K562 (cell line): ENCODE results near the gene ZNF541. TPM values are rescaled to one million over a fixed set of nuclear protein-coding genes. Genes with fewer than 3 reads are reported as not detected.
"Not testable (repeated sequence)": the region's sequence is repeated elsewhere in the genome, so short reads cannot be mapped to it uniquely, and the experiment has no call there.

Experiments
- AFF1 ChIP-seq, 2 experiments: fragments of 450-650 bp; IDR thresholded peaks; 2 replicates each; pipeline ENCODE4 v1.6.1; 2018; ENCODE audit warnings: mild to moderate bottlenecking in 2 of 2, low read depth in 1 of 2; ENCODE audit not compliant: partially characterized antibody in 2 of 2
- ARHGAP35 ChIP-seq: fragments of 450-650 bp; IDR thresholded peaks from 2 replicates; pipeline ENCODE4 v1.6.1; 2018; ENCODE audit not compliant: partially characterized antibody
- EP400 ChIP-seq: fragments of 450-650 bp; IDR thresholded peaks from 2 replicates; pipeline ENCODE4 v1.6.1; 2017; ENCODE audit warnings: antibody characterized with exemption, mild to moderate bottlenecking, moderate library complexity
- HDAC2 ChIP-seq: fragments of 450-650 bp; IDR thresholded peaks from 2 replicates; pipeline ENCODE4 v1.6.1; 2016; ENCODE audit warnings: mild to moderate bottlenecking
- PRDM10 ChIP-seq: fragments of 450-650 bp; IDR thresholded peaks from 2 replicates; pipeline ENCODE4 v1.6.1; 2018; ENCODE audit not compliant: partially characterized antibody
- SMARCA4 ChIP-seq: fragments of 450-650 bp; IDR thresholded peaks from 2 replicates; pipeline ENCODE4 v1.6.1; 2016
- SNIP1 ChIP-seq: fragments of 450-650 bp; IDR thresholded peaks from 2 replicates; pipeline ENCODE4 v1.7.1; 2017; ENCODE audit warnings: low read depth, mild to moderate bottlenecking
- ZBTB40 ChIP-seq, 2 experiments: fragments of 450-650 bp in 1 of 2; sonication (generic) in 1 of 2; formaldehyde crosslinking in 1 of 2; IDR thresholded peaks; 2 replicates each; pipeline versions ENCODE4 v1.7.1 to v1.9.0; 2016 to 2022; ENCODE audit warnings: inconsistent platforms in 1 of 2, mild to moderate bottlenecking in 1 of 2, missing genetic modification reagents in 1 of 2
- ZNF143 ChIP-seq: sonication (generic); formaldehyde crosslinking; IDR thresholded peaks from 2 replicates; pipeline ENCODE4 v1.9.0; 2022; ENCODE audit warnings: mild to moderate bottlenecking, missing genetic modification reagents
- ZNF384 ChIP-seq: IDR thresholded peaks from 2 replicates; pipeline ENCODE4 v1.6.1; 2012; ENCODE audit warnings: low read depth, low read length, improper control_type of control experiment
- polyA plus RNA-seq, 8 experiments: library from polyadenylated mRNA; depleted of rRNA in 4 of 8; stranded (reverse) in 5 of 8; unstranded in 3 of 8; fragments of >200 nt; fragmentation: Nextera tagmentation in 2 of 8; fragmentation: Illumina TruSeq in 1 of 8; extraction: Ambion mirVana in 2 of 8; extraction: Trizol in 1 of 8; gene quantifications; 2 replicates each; pipeline versions ENCODE4 v1.2.1 to v1.2.3, GENCODE V29; 2011 to 2014; ENCODE audit warnings: inconsistent platforms in 1 of 8, missing spikeins in 1 of 8
- total RNA-seq, 7 experiments: library from RNA; depleted of rRNA in 6 of 7; stranded (reverse); fragments of >200 nt in 6 of 7; fragmentation: Illumina TruSeq in 2 of 7; extraction: Trizol in 2 of 7; gene quantifications; 2 replicates each; pipeline versions ENCODE4 v1.2.1 to v1.2.3, GENCODE V29; 2011 to 2021; ENCODE audit warnings: low replicate concordance in 1 of 7

The ZNF541 gene
- total and polyA plus RNA-seq, 9 of the 15 experiments (the other 6 are each of a cell fraction or from before 2014, with no cell fraction given) = 0.04 to 0.11 (median 0.05) TPM; not detected in 1

GRCh38 chr19:47599671-47600245 is 26.8 kb upstream of the ZNF541 start (continued):
- TF ChIP-seq PRDM10 (peak; percentile 41), EP400 (peak; percentile 23), ARHGAP35 (peak; percentile 96), ZNF143 (0 out of 2 replicates have a peak, but pooled peaks have one; percentile 27), SMARCA4 (0 out of 2 replicates have a peak, but pooled peaks have one; percentile 17), SNIP1 (0 out of 2 replicates have a peak, but pooled peaks have one; percentile 5), AFF1 (IDR thresholded peaks at IDR 0.05; ENCODE audit: low read depth in 1 of 2, partially characterized antibody in 2 of 2) (peak in 1 of 2 experiments; percentile 55), ZBTB40 (IDR thresholded peaks at IDR 0.05) (peak; percentile 75), HDAC2 (0 out of 2 replicates have a peak, but pooled peaks have one; percentile 18), ZNF384 (peak; percentile 52; the same call in 1 of the 2 replicates)
- not testable (repeated sequence) for TF ChIP-seq ZBTB40 (CRISPR knock-in tag; IDR thresholded peaks at IDR 0.05)
